Endometrial microvascular endothelial cells (primary cell): ENCODE results near the gene TEKT1. TPM values are rescaled to one million over a fixed set of nuclear protein-coding genes. Genes with fewer than 3 reads are reported as not detected.
"Not testable (repeated sequence)": the region's sequence is repeated elsewhere in the genome, so short reads cannot be mapped to it uniquely, and the experiment has no call there.

Source experiments
- in situ Hi-C: cut with HindIII; loops from 2 replicates; pipeline ENCODE4 v1.10.0; 2017; ENCODE audit warnings: low sequenced_read_pairs, low pct_unique_long_range_greater_than_20kb; ENCODE audit errors: inconsistent ontology term
- total RNA-seq: library from RNA; depleted of rRNA; stranded (reverse); fragments of >200 nt; gene quantifications from one replicate; pipeline ENCODE4 v1.2.3, GENCODE V29; 2015; ENCODE audit errors: inconsistent ontology term

Gene TEKT1
- total RNA-seq, 1 donor from 2014 or later = not detected

GRCh38 chr17:6775871-6776405 lies 55.6 kb downstream of the TEKT1 start, which contains the start of gene FBXO39:
Gene FBXO39, plus strand, starts transcription at chr17:6776215. Its CDS starts 3,654 bp downstream, at chr17:6779869.
- in situ Hi-C loops = no loop called here

GRCh38 chr17:6774906-6775305 lies 56.6 kb downstream of the TEKT1 start:
- in situ Hi-C loops = not testable (repeated sequence)

GRCh38 chr17:6772016-6772415 lies 59.5 kb downstream of the TEKT1 start:
- in situ Hi-C loops = no loop called here

GRCh38 chr17:6768447-6768846 lies 63.1 kb downstream of the TEKT1 start:
- in situ Hi-C loops = no loop called here

GRCh38 chr17:6761779-6762178 lies 69.8 kb downstream of the TEKT1 start:
- in situ Hi-C loops = no loop called here

- in situ Hi-C loops = no loop called here
These were observed 73.8 kb downstream of the TEKT1 start for GRCh38 chr17:6757747-6758146.

GRCh38 chr17:6756425-6757031 lies 75.0 kb downstream of the TEKT1 start:
- in situ Hi-C loops = no loop called here

GRCh38 chr17:6755731-6756184 lies 75.8 kb downstream of the TEKT1 start, which contains the start of gene XAF1:
Gene XAF1, plus strand, starts transcription at chr17:6756046. Its CDS starts 33 bp downstream, at chr17:6756079.
- in situ Hi-C loops = no loop called here

- in situ Hi-C loops = no loop called here
These were observed 76.2 kb downstream of the TEKT1 start for GRCh38 chr17:6755281-6755680.

GRCh38 chr17:6753546-6753945 lies 78.0 kb downstream of the TEKT1 start:
- in situ Hi-C loops = no loop called here

GRCh38 chr17:6753006-6753445 lies 78.5 kb downstream of the TEKT1 start:
- in situ Hi-C loops = no loop called here

- in situ Hi-C loops = no loop called here
These were observed 79.2 kb downstream of the TEKT1 start for GRCh38 chr17:6752068-6752909.

- in situ Hi-C loops = no loop called here
These were observed 82.0 kb downstream of the TEKT1 start for GRCh38 chr17:6749519-6749918.

- in situ Hi-C loops = no loop called here
These were observed 82.9 kb downstream of the TEKT1 start for GRCh38 chr17:6748617-6749016.

Other genes with a start within 250 kb of the TEKT1 start
- 6.2 TPM for gene KIAA0753, start 191.0 kb downstream of the TEKT1 start, total RNA-seq
- 126 TPM for gene TXNDC17, start 190.7 kb downstream of the TEKT1 start, total RNA-seq
- gene MED31, start 180.1 kb downstream of the TEKT1 start, total RNA-seq = 15.7 TPM
- gene C17orf100, start 180.0 kb downstream of the TEKT1 start, total RNA-seq = not detected
- not detected for gene SLC13A5, start 118.4 kb downstream of the TEKT1 start, total RNA-seq
- gene XAF1, start 75.7 kb downstream of the TEKT1 start, total RNA-seq = 27.6 TPM
- 0.37 TPM for gene FBXO39, start 55.5 kb downstream of the TEKT1 start, total RNA-seq
- not detected for gene ALOX12, start 164.3 kb upstream of the TEKT1 start, total RNA-seq
- 302 TPM for gene RNASEK, start 180.9 kb upstream of the TEKT1 start, total RNA-seq
- gene BCL6B, start 191.3 kb upstream of the TEKT1 start, total RNA-seq = 67.7 TPM
- 2.0 TPM for gene SLC16A13, start 204.3 kb upstream of the TEKT1 start, total RNA-seq
- gene SLC16A11, start 212.4 kb upstream of the TEKT1 start, total RNA-seq = not detected
- not detected for gene CLEC10A, start 248.5 kb upstream of the TEKT1 start, total RNA-seq